GM12801 (cell line): ENCODE data around the gene COL27A1.

ENCODE experiments used
- TF ChIP-seq, protein P1 (sequence below): IDR thresholded peaks from one replicate; pipeline ENCODE4 v1.5.1; 2011; ENCODE audit warnings: control low read depth; ENCODE audit not compliant: insufficient read length; ENCODE audit errors: extremely low read depth

The COL27A1 gene

DNA sequence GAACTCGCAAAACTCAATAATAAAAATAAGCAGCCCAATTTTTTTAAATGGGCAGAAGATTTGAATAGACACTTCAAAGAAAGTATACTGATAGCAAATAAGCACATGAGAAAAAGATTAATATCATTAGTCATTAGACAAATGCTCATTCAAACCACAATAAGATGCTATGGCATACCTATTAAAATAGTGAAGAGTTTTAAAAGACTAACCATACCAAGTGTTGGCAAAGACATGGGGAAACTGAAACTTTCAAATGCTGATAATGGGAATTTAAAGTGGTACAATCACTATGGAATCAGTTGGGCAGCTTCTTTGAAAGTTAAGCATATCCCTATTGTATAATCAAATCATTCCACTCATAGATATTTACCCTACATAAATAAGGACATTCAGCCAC, 141.0 kb downstream of the COL27A1 start:
- TF ChIP-seq, protein P1, sequence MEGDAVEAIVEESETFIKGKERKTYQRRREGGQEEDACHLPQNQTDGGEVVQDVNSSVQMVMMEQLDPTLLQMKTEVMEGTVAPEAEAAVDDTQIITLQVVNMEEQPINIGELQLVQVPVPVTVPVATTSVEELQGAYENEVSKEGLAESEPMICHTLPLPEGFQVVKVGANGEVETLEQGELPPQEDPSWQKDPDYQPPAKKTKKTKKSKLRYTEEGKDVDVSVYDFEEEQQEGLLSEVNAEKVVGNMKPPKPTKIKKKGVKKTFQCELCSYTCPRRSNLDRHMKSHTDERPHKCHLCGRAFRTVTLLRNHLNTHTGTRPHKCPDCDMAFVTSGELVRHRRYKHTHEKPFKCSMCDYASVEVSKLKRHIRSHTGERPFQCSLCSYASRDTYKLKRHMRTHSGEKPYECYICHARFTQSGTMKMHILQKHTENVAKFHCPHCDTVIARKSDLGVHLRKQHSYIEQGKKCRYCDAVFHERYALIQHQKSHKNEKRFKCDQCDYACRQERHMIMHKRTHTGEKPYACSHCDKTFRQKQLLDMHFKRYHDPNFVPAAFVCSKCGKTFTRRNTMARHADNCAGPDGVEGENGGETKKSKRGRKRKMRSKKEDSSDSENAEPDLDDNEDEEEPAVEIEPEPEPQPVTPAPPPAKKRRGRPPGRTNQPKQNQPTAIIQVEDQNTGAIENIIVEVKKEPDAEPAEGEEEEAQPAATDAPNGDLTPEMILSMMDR = no peak

DNA sequence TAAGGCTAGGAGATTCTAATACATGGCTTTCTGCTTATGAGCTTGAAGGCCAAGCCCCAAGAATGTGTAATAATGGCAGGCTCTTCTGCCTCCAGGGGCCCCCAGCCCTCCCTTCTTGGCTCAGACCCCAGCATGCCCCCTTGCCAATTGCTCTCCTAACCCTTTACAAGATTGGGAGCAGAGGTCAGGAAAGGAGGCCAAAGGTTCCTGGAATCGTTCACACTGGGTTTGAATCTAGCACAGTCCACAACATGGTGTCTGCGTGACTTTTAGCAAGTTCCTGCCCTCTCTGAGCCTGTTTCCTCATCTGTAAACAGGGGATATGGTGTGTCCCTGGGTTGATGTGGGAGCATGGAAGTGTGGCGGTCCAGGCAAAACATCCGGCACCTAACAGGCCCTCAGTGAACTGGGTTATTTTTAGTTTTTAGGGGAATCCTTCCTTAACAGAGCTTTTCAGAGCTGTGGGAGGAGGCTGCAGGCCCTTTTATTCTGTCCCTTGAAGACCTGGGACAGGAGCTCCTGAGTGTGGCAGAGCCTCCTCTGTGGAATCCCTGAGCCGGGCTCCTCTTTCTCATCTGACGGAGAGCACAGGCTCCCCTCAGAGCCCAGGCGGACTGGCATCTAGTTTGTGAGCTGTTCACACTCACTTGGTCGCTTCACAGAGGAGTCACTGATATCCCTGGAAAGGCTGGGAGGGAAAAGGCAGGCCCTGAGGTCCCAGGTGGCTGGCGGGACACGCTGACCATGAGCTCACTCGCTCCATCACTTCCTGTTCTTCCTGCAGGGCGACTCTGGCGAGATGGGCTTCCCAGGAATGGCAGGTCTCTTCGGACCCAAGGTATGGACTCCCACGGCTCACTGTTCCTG, 144.2 kb downstream of the COL27A1 start:
- TF ChIP-seq, protein P1 = no peak

DNA sequence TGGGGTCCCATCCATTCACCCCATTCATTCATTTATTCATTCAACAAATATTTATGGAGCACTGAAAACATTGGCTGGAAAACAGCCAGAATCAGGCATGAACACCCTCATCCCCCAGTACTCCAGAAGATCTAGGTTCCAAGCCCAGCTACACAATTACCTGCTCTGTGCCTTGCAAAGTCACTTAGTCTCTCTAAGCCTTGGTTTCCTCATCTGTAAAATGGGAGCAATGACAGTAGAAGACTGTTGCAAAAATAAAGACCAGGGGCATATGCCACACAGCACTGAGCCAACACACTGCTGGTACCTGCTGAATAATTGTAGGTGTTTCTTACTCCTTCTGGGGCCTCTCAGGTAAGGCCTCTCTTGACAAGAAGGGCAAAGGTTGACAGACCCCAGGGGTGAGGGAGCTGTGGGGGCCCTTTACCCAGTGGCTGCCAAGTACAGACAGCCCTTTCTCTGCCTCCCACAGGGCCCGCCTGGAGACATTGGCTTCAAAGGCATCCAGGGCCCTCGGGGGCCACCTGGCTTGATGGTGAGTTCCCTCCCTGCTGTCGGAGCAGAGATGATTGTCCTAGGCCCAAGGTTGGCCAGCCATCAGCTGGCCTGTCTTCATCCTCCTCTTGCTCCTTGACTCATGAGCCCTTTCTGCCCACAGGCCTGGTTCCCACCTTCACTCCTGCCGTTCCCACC, 145.0 kb downstream of the COL27A1 start:
- TF ChIP-seq, protein P1 = no peak

- TF ChIP-seq, protein P1 = no peak
Measured at GRCh38 chr9:114300846-114301797, 145.8 kb downstream of the COL27A1 start.

DNA sequence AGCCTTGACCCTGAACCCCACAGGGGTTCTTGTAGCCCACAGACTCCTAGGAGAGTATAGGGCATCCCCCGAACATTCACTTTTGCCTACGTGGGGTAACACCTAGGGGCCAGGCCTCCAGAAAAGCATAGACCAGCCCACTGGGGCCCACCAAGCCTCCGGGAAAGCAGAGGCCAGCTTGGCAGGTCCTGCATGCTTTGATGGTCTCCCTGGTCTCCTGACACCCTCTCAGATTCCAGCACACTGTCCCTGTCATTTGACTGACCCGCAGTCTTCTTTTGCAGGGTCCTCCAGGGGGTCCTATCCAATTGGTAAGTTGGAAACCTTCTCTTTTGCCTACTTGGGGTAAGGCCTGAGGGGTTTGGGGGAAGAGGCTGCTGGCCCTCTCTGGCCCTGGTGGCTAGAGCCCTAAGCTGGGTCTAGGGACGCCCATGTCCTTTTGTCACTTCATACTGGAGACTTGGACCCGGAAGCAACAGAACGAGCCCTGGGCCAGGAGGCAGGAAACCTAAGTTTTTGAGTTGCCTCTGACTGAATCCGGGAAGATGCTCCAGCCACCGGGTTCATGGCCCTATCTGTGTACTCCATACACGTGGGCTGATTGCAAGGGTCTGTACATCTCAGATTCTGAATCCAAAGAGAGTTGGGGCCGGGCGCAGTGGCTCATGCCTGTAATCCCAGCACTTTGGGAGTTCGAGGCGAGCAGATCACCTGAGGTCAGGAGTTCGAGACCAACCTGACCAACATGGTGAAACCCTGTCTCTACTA, 146.6 kb downstream of the COL27A1 start:
- TF ChIP-seq, protein P1 = no peak

DNA sequence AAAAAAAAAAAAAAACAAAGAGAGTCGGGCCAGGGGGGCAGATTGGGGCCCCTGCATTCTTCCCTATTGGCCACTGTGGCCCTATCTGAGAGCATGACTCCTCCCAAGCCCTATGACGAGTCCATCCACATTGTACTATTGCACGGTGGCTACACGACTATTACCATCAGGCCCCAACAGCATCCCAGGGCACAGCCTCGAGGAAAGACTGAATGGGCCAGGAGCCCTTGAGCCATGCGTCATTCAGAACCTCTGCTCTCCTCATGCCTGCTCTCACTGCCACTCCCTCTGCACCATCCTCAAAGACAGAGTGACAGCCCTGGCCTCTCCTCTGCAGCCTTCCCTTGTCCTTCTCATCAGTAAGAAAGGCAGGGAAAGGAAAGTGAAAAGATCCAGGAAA, 147.4 kb downstream of the COL27A1 start:
- TF ChIP-seq, protein P1 = no peak
